Nephron progenitor cell (in vitro differentiated cells): ENCODE measurements around the gene COL9A3.
A peak's percentile ranks its signal among the peaks of the same experiment; 100 is the strongest.

ENCODE experiments used
- DNase-seq: peaks from one replicate; pipeline ENCODE4 v3.0.0; 2021
- H3K27ac Mint-ChIP-seq: 2 replicates; pipeline ENCODE4 v1.8.0; 2021; ENCODE audit warnings: mild to moderate bottlenecking, moderate library complexity, mixed read lengths
- H3K27me3 Mint-ChIP-seq: 2 replicates; pipeline ENCODE4 v1.8.0; 2021; ENCODE audit warnings: mild to moderate bottlenecking, low read depth, mixed read lengths; ENCODE audit not compliant: poor library complexity
- H3K36me3 Mint-ChIP-seq: 2 replicates; pipeline ENCODE4 v1.8.0; 2021; ENCODE audit warnings: low read depth, mixed read lengths
- H3K4me1 Mint-ChIP-seq: 2 replicates; pipeline ENCODE4 v1.8.0; 2021; ENCODE audit warnings: mixed read lengths
- H3K4me3 Mint-ChIP-seq: 2 replicates; pipeline ENCODE4 v1.8.0; 2021; ENCODE audit warnings: mild to moderate bottlenecking, moderate library complexity, mixed read lengths
- H3K9me3 Mint-ChIP-seq: 2 replicates; pipeline ENCODE4 v1.8.0; 2021; ENCODE audit warnings: mild to moderate bottlenecking, moderate library complexity, mixed read lengths
- CTCF ChIP-seq: fragments of 200-600 bp; sonication (generic); IDR thresholded peaks from 2 replicates; pipeline ENCODE4 v1.5.0; 2021; ENCODE audit warnings: antibody characterized with exemption

COL9A3 gene

GRCh38 chr20:62805711-62806382 is 11.0 kb upstream of the COL9A3 start:
- peaks cover 38% of the 10 kb centered on the region for H3K4me1 Mint-ChIP-seq
- H3K27ac Mint-ChIP-seq: no peak overlapping the region
- peaks cover 9% of the 10 kb centered on the region for H3K36me3 Mint-ChIP-seq
- H3K4me3 Mint-ChIP-seq: peak overlapping the region; percentile 79
- H3K9me3 Mint-ChIP-seq: no peaks in the 10 kb centered on the region
- TF ChIP-seq CTCF: no peak
- H3K27me3 Mint-ChIP-seq: peaks cover 11% of the 10 kb centered on the region
- peak; percentile 81 for DNase-seq

DNA sequence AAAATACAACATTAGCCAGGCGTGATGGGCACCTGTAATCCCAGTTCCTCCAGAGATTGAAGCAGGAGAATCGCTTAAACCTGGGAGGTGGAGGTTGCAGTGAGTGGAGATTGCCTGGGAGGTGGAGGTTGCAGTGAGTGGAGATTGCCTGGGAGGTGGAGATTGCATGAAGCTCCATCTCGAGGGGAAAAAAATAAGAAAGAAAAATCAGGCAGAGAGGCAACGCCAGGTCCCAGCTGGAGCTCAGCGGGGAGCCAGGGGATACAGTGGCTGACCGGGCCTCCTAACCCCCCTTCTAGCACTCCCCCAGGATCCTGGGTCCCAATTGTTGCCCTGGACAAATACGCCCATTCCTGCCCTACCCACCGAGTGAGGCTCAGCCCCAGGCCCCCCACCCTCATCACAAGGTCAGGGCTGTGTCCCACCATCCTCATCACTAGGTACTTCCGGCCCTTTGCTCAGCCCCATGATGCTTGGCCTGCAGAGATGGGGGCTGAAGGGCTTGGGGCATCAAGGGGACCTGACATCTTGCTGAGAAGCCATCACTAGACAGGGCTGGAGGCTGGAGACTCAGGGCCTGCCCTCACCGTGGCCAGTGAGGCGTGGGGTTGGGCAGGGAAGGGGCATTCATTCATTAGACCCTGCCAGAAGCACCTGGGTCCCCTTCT is 10.3 kb upstream of the COL9A3 start:
- H3K27me3 Mint-ChIP-seq: peaks cover 11% of the 10 kb centered on the region
- H3K36me3 Mint-ChIP-seq: peaks cover 2% of the 10 kb centered on the region
- H3K4me3 Mint-ChIP-seq: peak overlapping the region; percentile 79
- no peak for TF ChIP-seq CTCF
- no peaks in the 10 kb centered on the region for H3K9me3 Mint-ChIP-seq
- DNase-seq: no peak
- peaks cover 37% of the 10 kb centered on the region for H3K4me1 Mint-ChIP-seq
- H3K27ac Mint-ChIP-seq: no peak overlapping the region

GRCh38 chr20:62807444-62808210 is 9.2 kb upstream of the COL9A3 start:
- peaks cover 10% of the 10 kb centered on the region for H3K27me3 Mint-ChIP-seq
- H3K4me3 Mint-ChIP-seq: no peak overlapping the region
- no peak for DNase-seq
- no peaks in the 10 kb centered on the region for H3K36me3 Mint-ChIP-seq
- no peaks in the 10 kb centered on the region for H3K9me3 Mint-ChIP-seq
- peaks cover 26% of the 10 kb centered on the region for H3K4me1 Mint-ChIP-seq
- H3K27ac Mint-ChIP-seq: no peak overlapping the region
- TF ChIP-seq CTCF: no peak

GRCh38 chr20:62808211-62808865 is 8.5 kb upstream of the COL9A3 start:
- H3K27ac Mint-ChIP-seq: no peak overlapping the region
- peaks cover 3% of the 10 kb centered on the region for H3K27me3 Mint-ChIP-seq
- H3K9me3 Mint-ChIP-seq: no peaks in the 10 kb centered on the region
- no peak overlapping the region for H3K4me3 Mint-ChIP-seq
- peak; percentile 89 for DNase-seq
- no peaks in the 10 kb centered on the region for H3K36me3 Mint-ChIP-seq
- TF ChIP-seq CTCF: peak; percentile 95
- H3K4me1 Mint-ChIP-seq: peaks cover 19% of the 10 kb centered on the region

DNA sequence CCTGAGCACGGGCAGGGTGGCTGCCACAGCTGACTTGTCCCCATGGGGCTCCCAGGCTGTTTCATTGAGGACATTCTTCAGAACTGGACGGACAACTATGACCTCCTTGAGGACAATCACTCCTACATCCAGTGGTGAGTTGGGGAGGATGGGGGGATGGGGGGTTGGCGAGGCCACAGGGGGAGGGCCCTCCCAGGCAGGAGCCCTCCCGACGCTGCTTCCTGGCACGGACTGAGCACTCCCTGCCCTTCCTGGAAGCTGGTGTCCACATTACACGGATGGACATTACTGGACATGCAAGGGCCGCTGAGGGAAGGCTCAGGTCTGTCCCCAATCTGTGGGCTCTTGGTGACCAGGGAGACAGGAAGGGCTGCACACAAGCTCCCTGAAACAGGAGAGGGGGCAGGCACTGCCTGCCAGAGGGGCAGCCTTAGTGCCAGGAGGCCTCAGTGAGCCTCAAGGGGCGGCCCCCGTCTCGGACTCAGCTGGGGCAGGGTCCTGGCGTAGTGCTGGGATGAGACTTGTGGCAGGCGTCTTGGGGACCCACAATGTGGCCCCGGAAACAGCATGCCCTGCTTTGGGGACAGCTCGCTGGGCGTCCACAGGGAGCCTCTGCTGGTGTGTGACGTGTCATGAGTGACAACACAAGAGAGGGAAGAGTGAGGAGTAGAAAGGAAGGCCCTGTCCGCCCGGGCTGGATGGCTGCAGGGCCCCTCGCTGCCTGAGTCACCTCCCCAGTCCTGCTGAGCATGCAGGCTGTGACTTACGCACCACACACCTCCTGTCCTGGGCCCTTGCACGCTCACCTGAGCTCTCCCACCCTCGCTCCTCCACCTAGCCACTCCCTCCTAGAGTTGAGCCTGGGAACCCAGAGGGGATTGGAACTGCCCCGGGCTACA is 7.1 kb upstream of the COL9A3 start:
- Mint-ChIP-seq H3K4me3 (no peak overlapping the region), H3K9me3 (no peaks in the 10 kb centered on the region), H3K4me1 (peaks cover 11% of the 10 kb centered on the region), H3K27me3 (peaks cover under 1% of the 10 kb centered on the region), H3K27ac (no peak overlapping the region), H3K36me3 (no peaks in the 10 kb centered on the region)
- TF ChIP-seq CTCF: no peak
- no peak for DNase-seq
